HG03571 (cell line): ENCODE results near the gene NDP.

Experiments
- ATAC-seq: cut with Tn5 transposase; IDR thresholded peaks from one replicate; pipeline ENCODE4 v1.9.1; 2021; ENCODE audit not compliant: unreplicated experiment

The NDP gene, protein sequence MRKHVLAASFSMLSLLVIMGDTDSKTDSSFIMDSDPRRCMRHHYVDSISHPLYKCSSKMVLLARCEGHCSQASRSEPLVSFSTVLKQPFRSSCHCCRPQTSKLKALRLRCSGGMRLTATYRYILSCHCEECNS

DNA sequence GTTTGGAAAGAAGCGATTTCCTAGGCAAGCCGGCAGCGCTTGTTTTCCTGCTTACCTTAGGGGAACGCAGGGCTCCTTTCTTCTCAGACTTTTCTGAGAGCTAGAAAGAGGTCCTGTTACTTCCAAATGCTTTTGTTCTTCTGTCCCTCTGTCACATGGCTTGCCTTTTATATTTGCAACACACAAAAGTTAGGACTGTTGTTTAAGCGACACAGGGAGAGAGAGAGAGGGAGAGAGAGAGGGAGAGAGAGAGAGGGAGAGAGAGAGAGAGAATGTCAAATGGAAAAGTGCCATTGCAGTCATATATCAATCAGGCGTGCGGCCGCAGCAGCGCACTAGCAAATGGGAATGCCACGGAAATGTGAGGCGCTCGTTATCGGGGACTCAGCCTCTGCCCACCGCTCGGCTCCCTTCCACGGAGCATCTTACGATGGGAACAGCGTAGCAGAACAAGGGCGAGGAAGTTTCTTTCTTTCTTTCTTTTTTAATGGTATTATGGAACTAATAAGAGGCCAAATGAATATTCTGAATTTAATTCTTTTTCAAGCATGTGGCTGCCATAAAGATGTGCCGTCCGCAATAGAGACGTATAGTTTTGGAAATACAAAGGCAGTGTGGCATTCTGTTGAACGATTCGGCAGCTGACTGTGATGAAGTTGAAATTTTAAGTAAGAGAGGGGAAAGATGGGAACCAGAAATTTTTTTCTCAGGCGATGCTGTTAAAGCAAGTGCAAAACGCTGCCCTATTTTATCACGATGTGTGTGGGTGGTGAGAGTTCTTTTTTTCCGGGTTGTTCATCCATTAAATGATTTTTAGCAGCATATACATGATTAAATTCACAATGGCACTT, at the start of gene NDP:
TSS of gene NDP (minus strand) at position 142 of the 851 bp plus-strand sequence. CDS start 14,745 bp downstream, outside the sequence.
- no peak for ATAC-seq

DNA sequence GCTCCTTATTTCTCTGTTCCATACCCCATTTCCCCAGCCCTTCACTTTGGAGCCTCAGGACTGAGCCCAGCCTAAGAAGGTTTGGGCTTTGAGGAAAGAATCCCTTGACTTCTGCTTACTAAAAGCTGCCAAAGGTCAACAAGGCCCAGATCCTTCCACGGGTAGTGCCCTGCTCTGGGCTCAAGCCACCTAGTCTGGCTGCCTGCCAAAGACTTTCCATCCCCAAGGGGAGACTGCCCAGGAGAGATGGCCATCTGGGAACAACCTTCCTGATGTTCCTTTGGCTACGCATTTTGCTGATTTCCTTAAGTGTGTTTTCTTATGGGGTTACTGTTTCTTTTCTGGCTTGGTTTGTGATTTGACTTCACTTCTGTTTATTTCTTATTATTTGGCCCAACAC, 49.8 kb upstream of the NDP start:
- no peak for ATAC-seq

DNA sequence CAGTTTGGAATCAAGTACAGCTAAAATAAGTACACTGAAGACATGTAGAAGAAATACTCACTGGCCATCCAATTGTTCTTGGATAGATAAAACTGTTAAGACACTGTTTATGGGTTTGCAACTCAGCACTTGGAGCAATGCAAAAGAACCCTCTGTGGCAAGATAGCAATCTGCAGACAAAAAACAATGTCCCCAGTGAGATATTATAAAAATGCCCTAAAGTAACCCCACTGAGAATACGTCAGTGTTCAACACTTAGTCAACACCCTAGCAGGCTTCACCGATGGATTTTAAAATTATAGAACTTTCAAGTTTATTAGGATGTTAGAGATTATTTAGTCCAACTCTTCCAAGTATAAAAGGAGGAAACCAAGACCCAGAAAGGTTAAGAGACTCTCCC, 47.5 kb upstream of the NDP start:
- ATAC-seq, result no peak

DNA sequence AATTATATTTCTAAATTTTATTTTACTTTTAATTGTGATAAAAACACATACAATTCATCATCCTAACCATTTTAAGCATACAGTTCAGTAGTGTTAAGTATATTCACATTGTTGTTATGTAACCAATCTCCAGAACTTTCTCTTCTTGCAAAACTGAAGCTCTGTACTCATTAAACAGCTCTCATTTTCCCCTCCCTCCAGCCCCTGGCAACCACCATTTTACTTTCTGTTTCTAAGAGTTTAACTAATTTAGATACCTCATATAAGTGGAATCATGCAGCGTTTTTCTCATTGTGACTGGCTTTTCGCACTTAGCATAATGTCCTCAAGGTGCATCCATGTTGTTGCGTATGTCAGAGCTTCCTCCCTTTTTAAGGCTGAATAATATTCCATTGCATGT, 46.7 kb upstream of the NDP start:
- ATAC-seq, result no peak

DNA sequence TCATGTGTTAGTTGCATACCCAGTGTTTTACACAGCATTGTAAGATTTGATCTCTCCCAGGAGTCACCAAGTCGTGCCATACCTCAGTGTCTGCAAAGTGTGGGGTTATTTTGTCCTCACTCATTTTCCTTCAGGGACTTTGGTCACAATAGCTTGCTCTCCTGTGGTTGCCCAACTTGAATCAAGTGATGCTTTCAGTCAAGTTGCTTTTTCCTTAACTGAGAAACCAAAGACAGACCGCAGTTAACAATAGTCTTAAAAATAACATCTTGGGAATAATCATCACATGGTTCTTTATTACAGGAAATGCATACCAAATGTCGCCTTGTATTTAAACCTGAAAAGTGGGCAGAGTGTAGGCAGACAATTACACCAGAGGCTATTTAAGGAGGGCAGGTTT, 44.5 kb upstream of the NDP start:
- ATAC-seq, result no peak

DNA sequence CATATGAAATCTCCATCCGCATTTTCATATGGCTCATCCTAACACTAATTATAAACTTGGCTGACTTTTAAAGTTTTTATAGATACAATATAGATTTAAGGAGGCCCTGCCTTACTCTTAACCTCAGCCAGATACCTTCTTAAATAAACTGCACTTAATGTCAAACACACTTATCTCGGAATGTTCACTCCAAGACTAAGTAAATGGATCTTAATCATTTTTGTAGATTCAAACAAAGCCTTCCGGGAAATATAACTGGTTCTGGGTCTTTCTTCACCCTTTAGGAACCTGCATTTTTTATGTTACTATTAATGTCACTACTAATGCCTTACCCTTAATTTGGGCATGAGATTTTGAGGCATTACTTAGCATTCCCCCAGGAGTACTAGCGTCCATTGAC, 43.7 kb upstream of the NDP start:
- ATAC-seq, result no peak

DNA sequence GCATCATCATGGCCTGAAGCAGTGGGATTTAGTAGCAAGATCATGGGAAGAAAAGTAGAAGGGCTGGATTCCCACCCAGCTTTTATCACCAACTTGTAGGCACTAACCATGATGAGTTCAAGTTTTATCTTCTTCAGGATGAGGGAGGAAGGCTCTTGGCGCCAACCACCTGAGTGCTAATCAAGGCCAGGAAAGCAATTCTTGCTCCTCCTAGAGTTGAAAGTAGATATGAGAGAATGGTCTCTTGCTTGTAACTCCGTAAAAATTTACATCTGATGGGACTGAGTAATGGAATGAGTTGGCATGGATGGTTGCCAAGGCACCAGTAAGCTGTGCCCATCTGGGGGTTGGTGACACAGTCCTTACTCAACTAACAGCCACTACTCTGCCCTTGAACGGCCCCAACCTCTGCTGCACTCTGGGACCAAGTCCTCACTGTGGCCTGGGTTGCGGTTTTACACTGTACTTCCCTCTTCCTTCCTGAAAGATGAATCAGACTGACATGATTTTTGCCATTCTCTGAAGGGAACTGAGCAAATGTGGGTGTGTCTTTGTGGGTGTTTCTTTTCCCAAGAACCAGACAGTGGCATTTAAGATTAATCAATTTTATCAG, 39.4 kb upstream of the NDP start:
- ATAC-seq, result no peak

DNA sequence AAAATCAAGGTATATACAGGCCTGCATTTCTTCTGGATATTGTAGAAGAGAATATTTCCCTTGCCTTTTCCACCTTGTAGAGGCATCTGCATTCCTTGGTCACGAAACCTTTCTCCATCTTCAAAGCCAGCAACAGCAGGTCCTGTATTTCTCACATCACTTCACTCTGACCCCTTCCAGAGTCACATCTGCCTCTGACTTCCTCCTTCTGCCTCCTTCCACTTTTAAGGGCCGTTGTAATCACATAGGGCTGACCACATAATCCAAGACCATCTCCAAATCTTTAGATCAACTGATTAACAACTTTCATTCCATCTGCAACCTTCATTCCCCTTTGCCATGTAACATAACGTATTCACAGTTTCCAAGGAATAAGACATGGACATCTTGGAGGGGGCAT, 38.3 kb upstream of the NDP start:
- no peak for ATAC-seq

DNA sequence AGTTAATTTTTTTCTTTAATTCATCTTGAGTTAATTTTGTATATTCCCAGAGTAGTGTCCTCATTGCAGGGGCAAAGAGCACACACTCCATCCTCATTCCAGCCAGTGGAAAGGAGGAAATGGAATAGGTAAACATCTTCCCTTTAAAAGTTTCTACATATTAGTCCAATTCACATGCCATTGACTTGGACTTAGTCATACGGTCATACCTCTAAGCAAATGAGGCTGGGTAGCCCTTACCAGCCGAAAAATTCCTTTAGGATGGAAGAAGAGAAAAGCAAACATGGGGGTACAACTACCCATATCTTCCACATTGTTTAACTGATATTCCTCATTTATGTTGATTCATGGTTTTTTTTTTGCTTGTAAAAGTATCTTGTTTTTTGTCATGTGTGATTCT, 37.4 kb upstream of the NDP start:
- ATAC-seq, result no peak

DNA sequence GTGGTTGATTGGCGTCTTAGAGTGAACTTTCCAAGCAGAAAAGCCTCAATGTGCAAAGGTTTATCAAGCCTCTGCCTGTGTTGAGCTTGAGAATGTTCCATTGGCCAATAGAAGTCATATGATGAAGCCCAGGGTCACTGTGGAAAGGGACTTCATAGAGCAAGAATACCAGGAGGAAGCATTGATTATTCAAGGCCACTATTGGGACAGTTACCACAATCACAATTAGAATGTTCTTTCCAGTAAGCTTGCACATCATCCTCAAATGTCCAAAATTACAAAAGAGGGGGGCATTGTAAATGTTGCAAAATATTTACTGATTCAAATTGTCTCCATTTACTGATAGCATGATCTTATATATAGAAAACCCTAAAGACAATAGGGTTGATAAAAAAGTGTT, 32.9 kb upstream of the NDP start:
- no peak for ATAC-seq

DNA sequence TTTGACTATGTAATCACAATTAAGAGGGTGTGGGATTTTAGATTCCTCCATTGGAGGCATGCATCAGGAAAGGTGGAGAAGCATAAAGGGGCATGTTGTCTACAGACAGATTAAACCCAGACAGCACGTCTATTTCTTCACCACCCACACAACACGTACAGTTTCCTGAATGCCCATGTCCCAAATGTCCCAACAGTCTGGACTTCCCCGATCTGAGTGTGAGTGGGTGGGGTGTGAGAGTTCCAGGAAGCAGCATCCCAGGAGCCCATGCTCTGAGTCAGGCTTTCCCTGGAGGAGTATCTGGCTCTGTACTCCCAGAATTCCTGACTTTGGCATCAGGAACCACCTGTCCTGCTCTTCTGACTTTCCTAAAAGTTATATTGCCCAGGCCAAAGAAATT, 30.8 kb upstream of the NDP start:
- ATAC-seq, result no peak

DNA sequence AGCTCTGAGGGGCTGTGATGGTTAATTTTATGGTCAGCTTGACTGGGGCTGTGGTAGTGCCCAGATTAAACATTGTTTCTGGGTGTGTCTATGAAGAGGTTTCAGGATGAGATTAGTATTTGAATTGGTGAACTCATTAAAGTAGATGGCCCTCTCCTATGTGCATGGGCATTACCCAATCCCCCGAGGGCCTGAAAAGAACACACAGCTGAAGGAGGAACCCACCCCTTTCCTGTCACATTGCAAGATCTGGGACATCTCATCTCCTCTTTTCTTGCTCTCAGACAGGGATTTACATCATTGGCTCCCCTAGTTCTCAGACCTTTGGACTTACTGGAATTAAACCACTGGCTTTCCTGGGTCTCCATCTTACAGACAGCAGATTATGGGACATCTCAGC, 29.4 kb upstream of the NDP start:
- ATAC-seq, result no peak

DNA sequence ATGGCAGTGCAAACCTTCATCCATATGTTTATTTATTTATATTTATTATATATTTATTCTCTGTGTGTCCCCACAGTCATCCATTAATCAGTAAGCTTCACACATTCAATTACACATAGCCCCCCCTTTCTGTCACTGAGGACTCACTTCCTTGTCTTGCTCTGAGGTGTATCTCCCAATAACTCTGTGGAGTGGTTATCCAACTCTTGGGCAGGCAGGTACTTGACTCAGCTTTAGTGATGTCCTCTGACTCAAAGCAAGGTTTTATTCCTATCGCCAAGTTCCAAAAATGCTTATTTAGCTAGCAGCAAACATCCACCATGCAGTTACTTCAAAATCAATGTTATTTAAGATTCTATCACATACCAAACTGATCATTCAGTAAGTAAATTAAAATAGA, 25.2 kb upstream of the NDP start:
- ATAC-seq, result no peak

DNA sequence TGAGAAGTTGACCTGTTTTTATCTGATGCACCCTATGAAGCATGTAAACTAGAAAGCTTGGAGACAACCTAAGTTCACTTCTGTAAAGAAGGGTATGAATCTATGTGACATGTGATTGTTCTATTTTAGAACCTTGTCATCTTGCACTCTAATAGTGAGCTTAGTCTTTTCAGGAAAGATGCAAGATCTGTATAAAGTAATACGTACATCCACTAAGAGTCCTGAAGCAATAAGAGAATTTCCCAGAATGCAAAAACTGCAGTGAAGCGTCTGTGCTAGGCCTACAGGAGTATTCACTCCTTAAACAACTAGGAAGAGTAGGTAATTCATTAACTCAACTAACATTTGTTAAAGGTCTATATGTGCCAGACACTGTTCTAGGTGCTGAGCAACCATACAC, 23.3 kb upstream of the NDP start:
- ATAC-seq, result no peak

DNA sequence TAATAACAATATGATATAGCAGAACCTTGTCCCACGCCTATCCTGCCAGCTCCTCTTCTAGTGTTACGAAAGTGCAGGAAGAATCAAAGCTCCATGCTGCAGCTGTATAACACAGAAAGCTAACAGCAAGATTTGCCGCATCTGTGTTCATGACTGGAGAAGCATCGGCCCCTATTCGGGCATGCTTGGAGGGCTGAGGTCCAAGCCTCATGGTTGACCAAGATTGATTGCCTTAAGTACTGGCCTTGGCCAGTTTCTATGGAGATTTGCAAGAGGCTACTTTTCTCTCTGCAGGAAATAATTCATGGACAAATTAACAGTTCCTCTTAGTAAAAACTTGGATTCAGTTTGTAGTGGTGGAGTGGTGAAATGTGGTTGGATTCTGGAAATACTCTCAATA, 12.9 kb upstream of the NDP start:
- no peak for ATAC-seq

DNA sequence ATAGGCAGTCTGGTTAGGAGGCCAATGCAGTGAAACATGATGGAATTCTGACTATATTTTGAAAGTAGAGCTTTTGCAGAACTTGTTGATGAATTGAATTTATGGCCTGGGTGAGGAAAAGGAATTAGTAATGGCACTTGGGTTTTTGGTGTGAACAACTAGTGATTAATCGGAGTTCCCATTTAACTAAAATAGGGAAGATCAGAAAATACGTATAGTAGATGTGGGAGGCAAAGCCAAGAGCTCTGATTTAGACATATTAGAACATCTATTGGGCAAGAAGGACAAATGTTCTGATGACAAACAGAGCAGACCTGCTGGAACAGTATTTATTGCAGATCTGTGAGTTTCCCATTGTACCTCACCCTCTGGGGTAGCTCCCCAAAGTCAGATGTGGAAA, 12.3 kb upstream of the NDP start:
- no peak for ATAC-seq

DNA sequence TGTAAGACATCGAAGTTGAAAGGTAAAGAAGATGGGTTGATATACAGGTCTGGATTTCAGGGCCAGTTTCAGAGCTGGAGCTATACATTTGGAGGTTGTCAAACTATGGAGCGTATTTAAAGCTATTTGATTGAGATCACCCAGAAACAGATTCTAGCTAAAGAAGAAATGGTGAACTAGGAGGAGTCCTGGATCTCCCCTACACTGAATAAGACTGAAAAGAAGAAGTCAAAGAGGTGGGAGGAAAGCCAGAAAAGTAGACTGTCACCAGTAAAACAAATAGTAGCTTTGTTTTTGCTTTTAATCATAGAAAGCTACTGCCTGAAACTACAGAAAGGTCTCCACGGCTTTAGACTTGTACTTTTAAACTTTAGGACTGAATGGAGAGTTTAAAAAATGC, 5.0 kb upstream of the NDP start:
- no peak for ATAC-seq

DNA sequence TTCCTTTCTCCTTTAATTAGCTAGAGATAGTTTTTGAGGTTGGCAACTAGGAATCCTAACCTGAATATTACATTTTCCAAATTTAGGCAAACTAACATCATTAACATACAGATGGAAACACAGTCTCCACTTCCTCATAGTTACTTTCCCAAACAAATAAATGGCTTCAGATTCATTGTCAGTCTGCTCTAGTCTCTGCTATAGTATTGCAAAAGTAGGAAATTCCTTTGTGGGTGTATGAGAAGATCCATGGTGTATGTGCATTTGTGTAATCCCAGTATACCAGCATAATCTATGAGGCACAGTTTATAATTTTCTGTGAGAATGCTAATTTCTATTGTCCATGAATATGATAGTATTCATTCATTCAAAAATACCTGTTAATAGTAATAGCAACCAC, 3.0 kb upstream of the NDP start:
- ATAC-seq, result no peak

DNA sequence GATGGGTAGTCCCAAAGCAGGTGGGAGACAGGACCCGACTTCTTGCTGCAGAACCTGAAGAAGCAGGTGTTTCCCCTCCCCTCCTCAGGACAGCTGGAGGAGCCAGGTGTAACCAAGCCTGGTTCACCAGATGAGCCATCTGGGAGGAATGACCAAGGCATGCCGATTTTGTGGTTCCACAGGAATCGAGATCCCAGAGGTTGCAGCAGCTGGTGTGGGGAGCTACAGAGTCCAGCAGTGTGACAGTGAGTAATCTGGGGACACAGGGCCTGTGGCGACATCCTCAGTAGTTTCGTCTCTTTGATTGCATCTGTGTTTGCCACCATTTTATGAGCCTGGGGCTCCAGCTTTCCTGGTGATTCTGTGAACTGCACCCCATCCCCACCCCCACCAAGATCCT, 2.6 kb upstream of the NDP start:
- ATAC-seq, result no peak

DNA sequence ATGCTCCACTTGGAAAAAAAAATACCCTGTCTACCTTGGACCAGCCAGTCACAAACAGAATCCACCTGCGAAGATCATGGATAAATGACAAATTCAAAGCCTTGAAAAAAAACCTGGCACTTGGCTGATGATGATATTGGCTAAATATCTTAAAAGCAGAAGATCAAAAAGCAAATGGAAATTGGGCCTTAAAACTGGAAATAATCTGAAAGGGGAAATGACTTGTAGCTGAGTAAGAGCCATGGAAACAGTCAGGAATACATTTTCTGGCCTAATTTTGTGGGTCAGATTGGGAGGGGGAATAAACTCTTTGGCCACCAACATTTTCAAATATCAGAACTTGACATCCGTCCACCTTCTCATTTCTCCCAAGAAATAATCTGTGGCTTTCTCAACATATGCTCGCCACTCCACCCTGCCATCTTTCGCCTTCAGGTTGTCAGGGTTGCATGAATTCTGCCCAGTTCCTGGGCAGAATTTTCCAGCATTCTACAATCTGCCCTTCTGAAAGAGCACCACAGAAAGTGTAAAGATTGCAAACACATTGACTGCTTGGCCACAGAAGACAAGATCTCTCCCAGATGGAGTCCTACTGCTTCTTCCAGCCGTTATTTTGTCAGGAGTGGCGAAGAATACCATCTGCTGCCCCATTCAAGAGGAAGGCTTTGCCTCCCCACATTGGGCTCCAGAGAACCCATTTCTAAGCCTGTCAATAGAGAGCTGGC, 1.7 kb upstream of the NDP start:
- no peak for ATAC-seq

DNA sequence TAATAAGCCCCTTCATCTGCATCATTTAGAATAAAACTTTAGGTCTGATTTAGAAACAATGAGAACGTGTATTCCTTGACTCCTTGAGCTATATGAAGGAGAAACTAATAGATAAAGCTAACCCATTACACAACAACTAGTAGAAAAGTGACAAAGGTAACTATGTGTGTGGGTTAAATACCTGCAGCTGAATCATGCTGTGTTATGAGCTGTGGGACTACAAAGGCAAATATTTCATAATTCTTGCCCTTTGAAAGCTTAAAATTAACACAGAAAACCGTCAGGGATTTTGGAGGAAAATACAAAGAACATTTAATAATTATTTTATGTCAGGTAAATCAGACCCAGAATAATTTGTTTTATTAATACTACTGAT, 898 bp upstream of the NDP start:
- ATAC-seq, result no peak
